Left renal pelvis (tissue), 4 donors: ENCODE data around the gene RAB30. TPM values are rescaled to one million over a fixed set of nuclear protein-coding genes. Genes with fewer than 3 reads are reported as not detected.

Experiments used
- DNase-seq, 4 donors: peaks; one replicate each; pipeline ENCODE4 v3.0.0-alpha.2; 2013; ENCODE audit warnings: low read depth in 4 of 4, low spot score in 3 of 4
- polyA plus RNA-seq, 4 donors: library from polyadenylated mRNA; unstranded; fragments of 120-200 nt; gene quantifications; one replicate each; pipeline ENCODE4 v1.2.1, GENCODE V29; 2013; ENCODE audit not compliant: insufficient read length in 4 of 4

RAB30 gene
- polyA plus RNA-seq, 4 donors, result 6.1 to 17.8 (median 8.8) TPM

GRCh38 chr11:83044958-83045712, 26.6 kb downstream of the RAB30 start:
- no peak for DNase-seq

GRCh38 chr11:83042964-83043711, 28.6 kb downstream of the RAB30 start:
- no peak for DNase-seq

- no peak for DNase-seq
Observed at GRCh38 chr11:83041126-83041525, 30.6 kb downstream of the RAB30 start.

- no peak for DNase-seq
Observed at GRCh38 chr11:83039566-83039965, 32.1 kb downstream of the RAB30 start.

- DNase-seq, result no peak
Observed at GRCh38 chr11:83037877-83038276, 33.8 kb downstream of the RAB30 start.

GRCh38 chr11:83036701-83037100, 35.0 kb downstream of the RAB30 start:
- DNase-seq, result no peak

- no peak for DNase-seq
Observed at GRCh38 chr11:83035070-83035854, 36.4 kb downstream of the RAB30 start.

- no peak for DNase-seq
Observed at GRCh38 chr11:83034673-83035014, 37.1 kb downstream of the RAB30 start.

- no peak for DNase-seq
Observed at GRCh38 chr11:83033972-83034672, 37.6 kb downstream of the RAB30 start.

- no peak for DNase-seq
Observed at GRCh38 chr11:83033371-83033770, 38.3 kb downstream of the RAB30 start.

- DNase-seq, result no peak
Observed at GRCh38 chr11:83031127-83031526, 40.6 kb downstream of the RAB30 start.

- DNase-seq, result no peak
Observed at GRCh38 chr11:83027794-83028193, 43.9 kb downstream of the RAB30 start.

- no peak for DNase-seq
Observed at GRCh38 chr11:83027289-83027688, 44.4 kb downstream of the RAB30 start.

- DNase-seq, result no peak
Observed at GRCh38 chr11:83026229-83026628, 45.5 kb downstream of the RAB30 start.

- no peak for DNase-seq
Observed at GRCh38 chr11:83025267-83025704, 46.4 kb downstream of the RAB30 start.

GRCh38 chr11:83024270-83024854, 47.3 kb downstream of the RAB30 start:
- no peak for DNase-seq

GRCh38 chr11:83023410-83023809, 48.3 kb downstream of the RAB30 start:
- no peak for DNase-seq

- no peak for DNase-seq
Observed at GRCh38 chr11:83021780-83022125, 49.9 kb downstream of the RAB30 start.

- no peak for DNase-seq
Observed at GRCh38 chr11:83020942-83021779, 50.5 kb downstream of the RAB30 start.
